PC-3 (cell line): ENCODE data around the gene ITGA8. TPM values are rescaled to one million over a fixed set of nuclear protein-coding genes. Genes with fewer than 3 reads are reported as not detected.

Experiments used
- ATAC-seq: fragments of 200-7000 bp; cut with Tn5 transposase; 2 replicates; pipeline ENCODE4 v1.9.1; 2020; ENCODE audit warnings: mild to moderate bottlenecking, moderate library complexity
- BruUV-seq: library from RNA; stranded (reverse); fragments of 400-500 nt; replicated peaks from 2 replicates; lab custom pipeline; 2021; lab: Mats Ljungman, UMichigan
- CTCF ChIA-PET: fragments of 300-600 bp; sonication (Branson Sonifier 250); formaldehyde crosslinking; loops from one replicate; lab custom pipeline; 2022; ENCODE audit warnings: antibody characterized with exemption; lab: Charles Lee
- POLR2A ChIA-PET: fragments of 300-600 bp; sonication (Branson Sonifier 250); formaldehyde crosslinking; loops from one replicate; lab custom pipeline; 2022; ENCODE audit warnings: antibody characterized with exemption; ENCODE audit not compliant: unreplicated experiment; lab: Charles Lee
- DNase-seq: peaks from one replicate; pipeline ENCODE4 v3.0.0-alpha.2; 2015
- H2AFZ ChIP-seq: fragments of 300-600 bp; sonication (generic); 2 replicates; pipeline ENCODE4 v1.6.0; 2016; ENCODE audit warnings: antibody characterized with exemption, low read length
- H3F3A ChIP-seq: fragments of 300-600 bp; sonication (generic); one replicate; pipeline ENCODE4 v1.6.0; 2017; ENCODE audit warnings: antibody characterized with exemption, low read length, control low read depth, mild to moderate bottlenecking; ENCODE audit not compliant: unreplicated experiment
- H3K27ac ChIP-seq: fragments of 300-600 bp; sonication (generic); 2 replicates; pipeline ENCODE4 v1.5.1; 2016; ENCODE audit warnings: mild to moderate bottlenecking, low read length
- H3K27me3 ChIP-seq: fragments of 300-600 bp; sonication (generic); 2 replicates; pipeline ENCODE4 v1.6.1; 2016; ENCODE audit warnings: low read length, mixed read lengths
- H3K36me3 ChIP-seq: fragments of 300-600 bp; sonication (generic); 2 replicates; pipeline ENCODE4 v1.6.1; 2016; ENCODE audit warnings: low read depth, mixed run types, low read length, mixed read lengths
- H3K4me1 ChIP-seq: fragments of 300-600 bp; sonication (generic); 2 replicates; pipeline ENCODE4 v1.5.1; 2016; ENCODE audit warnings: low read length; ENCODE audit not compliant: insufficient read depth
- H3K4me2 ChIP-seq: fragments of 300-600 bp; sonication (generic); 2 replicates; pipeline ENCODE4 v1.6.0; 2016; ENCODE audit warnings: low read length
- H3K4me3 ChIP-seq: fragments of 300-600 bp; sonication (generic); 2 replicates; pipeline ENCODE4 v1.5.1; 2016; ENCODE audit warnings: mild to moderate bottlenecking, low read length, mixed read lengths
- H3K79me2 ChIP-seq: fragments of 300-600 bp; sonication (generic); 2 replicates; pipeline ENCODE4 v1.6.1; 2017; ENCODE audit warnings: low read length, mixed read lengths
- H3K9ac ChIP-seq: fragments of 300-600 bp; sonication (generic); 2 replicates; pipeline ENCODE4 v1.6.0; 2016; ENCODE audit warnings: mild to moderate bottlenecking, low read length
- H3K9me2 ChIP-seq: fragments of 300-600 bp; sonication (generic); replicated peaks from 2 replicates; pipeline ENCODE4 v1.6.1; 2016; ENCODE audit warnings: mixed run types, low read length, mixed read lengths
- H3K9me3 ChIP-seq: fragments of 300-600 bp; sonication (generic); 2 replicates; pipeline ENCODE4 v1.6.1; 2016; ENCODE audit warnings: low read length, mixed read lengths
- H4K20me1 ChIP-seq: fragments of 300-600 bp; sonication (generic); 2 replicates; pipeline ENCODE4 v1.6.1; 2016; ENCODE audit warnings: low read length, mixed read lengths
- CTCF ChIP-seq: fragments of 300-600 bp; sonication (generic); conservative IDR thresholded peaks from 2 replicates; pipeline ENCODE4 v1.5.1; 2017; ENCODE audit warnings: antibody characterized with exemption, low read depth, mild to moderate bottlenecking, low read length
- EZH2 ChIP-seq: fragments of 300-600 bp; sonication (generic); IDR thresholded peaks from one replicate; pipeline ENCODE4 v1.6.1; 2017; ENCODE audit warnings: antibody characterized with exemption, mild to moderate bottlenecking, low read length; ENCODE audit not compliant: unreplicated experiment
- EZH2phosphoT487 ChIP-seq: fragments of 300-600 bp; sonication (generic); IDR thresholded peaks from 2 replicates; pipeline ENCODE4 v1.6.1; 2018; ENCODE audit warnings: mild to moderate bottlenecking, antibody characterized with exemption, low read length, borderline replicate concordance
- intact Hi-C: fragments of 100-400 bp; cut with micrococcal nuclease; formaldehyde crosslinking; loops from 2 replicates; pipeline ENCODE4 v1.9.0; 2023
- total RNA-seq: library from RNA; depleted of rRNA; stranded (reverse); fragments of >200 nt; gene quantifications from 2 replicates; pipeline ENCODE4 v1.2.3, GENCODE V29; 2014

Gene ITGA8
- total RNA-seq, 1 experiment from 2014 or later: not detected

DNA sequence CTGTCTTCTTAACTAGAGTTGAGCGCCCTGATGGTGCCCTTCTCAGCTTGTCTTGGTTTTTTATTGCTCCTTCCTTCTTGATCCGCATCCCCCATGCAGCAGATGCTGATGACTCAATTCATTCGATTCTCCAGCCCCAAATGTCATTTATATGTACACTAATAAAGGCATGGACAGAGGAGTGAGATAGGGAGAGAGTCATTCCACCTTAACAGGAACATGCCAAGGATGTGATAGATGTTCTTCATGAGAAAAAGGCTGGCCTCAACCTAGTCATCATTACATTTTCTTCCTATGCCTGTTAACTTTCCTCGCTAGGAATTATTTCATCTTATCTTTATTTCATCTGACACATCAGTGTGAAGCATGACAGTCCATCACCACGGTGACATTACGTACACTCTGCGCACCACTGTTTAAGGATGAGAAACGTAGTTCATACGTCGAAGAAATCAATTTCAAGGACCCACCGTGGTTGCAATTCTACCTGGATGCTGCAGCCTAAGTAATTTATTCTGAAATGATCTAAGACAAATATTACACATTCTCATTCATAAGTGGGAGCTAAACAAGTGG is 198.3 kb downstream of the ITGA8 start:
- Histone ChIP-seq H2AFZ (no peak overlapping the region), H3K27me3 (no peaks in the 10 kb centered on the region), H3K79me2 (no peaks in the 10 kb centered on the region), H3F3A (no peaks in the 10 kb centered on the region), H4K20me1 (no peaks in the 10 kb centered on the region), H3K9ac (no peak overlapping the region), H3K36me3 (no peaks in the 10 kb centered on the region), H3K4me3 (no peak overlapping the region), H3K27ac (no peak overlapping the region), H3K9me2 (no peaks in the 10 kb centered on the region), H3K4me1 (peaks cover 11% of the 10 kb centered on the region), H3K9me3 (no peaks in the 10 kb centered on the region), H3K4me2 (no peak overlapping the region)
- TF ChIP-seq CTCF (no peak), EZH2 (no peak), EZH2phosphoT487 (no peak)
- DNase-seq: no peak
- ATAC-seq: no peak
- ChIA-PET CTCF (no interaction called here), POLR2A (no interaction called here)
- no TSS peak for BruUV-seq
- intact Hi-C loops: no loop called here

GRCh38 chr10:15518250-15518649 is 201.5 kb downstream of the ITGA8 start:
- Histone ChIP-seq H3K9me3 (no peaks in the 10 kb centered on the region), H3K27ac (no peak overlapping the region), H3K9me2 (no peaks in the 10 kb centered on the region), H3K27me3 (no peaks in the 10 kb centered on the region), H3K4me2 (no peak overlapping the region), H3K79me2 (no peaks in the 10 kb centered on the region), H3K9ac (no peak overlapping the region), H3K4me3 (no peak overlapping the region), H2AFZ (no peak overlapping the region), H3K4me1 (peaks cover 11% of the 10 kb centered on the region), H3F3A (no peaks in the 10 kb centered on the region), H3K36me3 (no peaks in the 10 kb centered on the region), H4K20me1 (no peaks in the 10 kb centered on the region)
- CTCF ChIA-PET: no interaction called here
- intact Hi-C loops: no loop called here
- no peak for TF ChIP-seq CTCF
- no peak for TF ChIP-seq EZH2
- DNase-seq: peak; percentile 79
- ATAC-seq: peak; percentile 90
- BruUV-seq: no TSS peak
- POLR2A ChIA-PET: no interaction called here

DNA sequence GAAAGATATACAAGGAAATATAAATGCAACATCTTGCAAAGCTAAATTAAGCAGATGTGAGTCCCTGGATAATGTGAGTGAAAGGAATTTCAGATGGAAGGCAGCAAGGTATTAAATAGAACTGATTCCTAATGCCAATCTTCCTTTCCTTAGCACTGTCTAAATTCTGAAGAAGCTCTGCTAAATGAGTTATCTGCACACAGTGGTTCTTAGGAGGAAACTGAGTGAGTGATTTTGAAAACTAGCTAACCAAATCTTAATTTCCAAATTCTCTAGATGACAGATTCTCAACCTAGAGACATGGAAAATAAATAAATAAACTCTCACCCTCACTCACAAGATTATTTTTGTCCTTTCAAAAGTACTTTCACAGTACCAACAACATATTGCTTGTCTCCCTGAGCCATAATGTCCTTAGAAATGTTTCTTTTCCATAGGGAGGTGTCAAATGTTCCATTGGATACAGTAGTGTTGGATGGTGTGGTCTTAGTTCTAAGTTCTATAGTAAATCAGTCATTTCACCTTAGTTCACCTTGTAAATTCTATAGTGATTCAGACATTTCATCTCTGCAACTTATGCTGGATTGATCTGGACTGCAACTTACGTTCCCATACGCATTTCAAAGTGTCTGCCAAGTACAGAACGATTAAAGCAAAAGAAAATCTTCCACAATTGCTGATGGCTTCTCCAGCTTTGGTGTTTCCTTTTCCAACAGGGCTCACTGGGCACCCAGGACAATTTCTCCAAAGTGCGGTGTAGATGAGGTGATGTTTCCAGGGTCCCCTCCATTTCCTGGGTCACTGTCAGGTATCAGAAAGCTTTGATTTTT is 203.3 kb downstream of the ITGA8 start:
- Histone ChIP-seq H3K27ac (no peak overlapping the region), H3K4me3 (no peak overlapping the region), H3K4me2 (no peak overlapping the region), H3K9me2 (no peaks in the 10 kb centered on the region), H3K9me3 (no peaks in the 10 kb centered on the region), H2AFZ (no peak overlapping the region), H4K20me1 (no peaks in the 10 kb centered on the region), H3K27me3 (peaks cover 6% of the 10 kb centered on the region; the same call in 1 of the 2 replicates), H3K9ac (no peak overlapping the region), H3F3A (no peaks in the 10 kb centered on the region), H3K79me2 (no peaks in the 10 kb centered on the region), H3K36me3 (no peaks in the 10 kb centered on the region), H3K4me1 (peaks cover 11% of the 10 kb centered on the region)
- POLR2A ChIA-PET: no interaction called here
- intact Hi-C loops: no loop called here
- CTCF ChIA-PET: no interaction called here
- ATAC-seq (no peak), DNase-seq (no peak)
- TF ChIP-seq EZH2phosphoT487 (no peak), EZH2 (no peak), CTCF (no peak)
- BruUV-seq: no TSS peak
